Measurements from ENCODE around the gene PGBD1. TPM values are rescaled to one million over a fixed set of nuclear protein-coding genes. Genes with fewer than 3 reads are reported as not detected.

The PGBD1 gene
- total and polyA plus RNA-seq, 5 donors from 2014 or later: 0.09 to 1.0 (median 0.42) TPM

GRCh38 chr6:28274888-28275287 lies 6.5 kb upstream of the PGBD1 start:
- H3K36me3 Mint-ChIP-seq: peaks cover 42% of the 10 kb centered on the region
- H3K4me3 Mint-ChIP-seq: no peak overlapping the region
- H3K36me3 ChIP-seq (ENCODE audit: control insufficient read depth, insufficient read depth, low read length): peaks cover 58% of the 10 kb centered on the region

GRCh38 chr6:28277746-28278145 lies 3.6 kb upstream of the PGBD1 start:
- ATAC-seq (ENCODE audit: low read depth in 2 of 2) (no peak), DNase-seq (no peak)
- Mint-ChIP-seq H3K27ac (no peak overlapping the region), H3K36me3 (peaks cover 28% of the 10 kb centered on the region), H3K27me3 (peaks cover 19% of the 10 kb centered on the region), H3K9me3 (peaks cover 0 to 13% (median 0%) of the 10 kb centered on the region in 7 donors), H3K4me3 (no peak overlapping the region), H3K4me1 (peaks cover 9 to 17% (median 12%) of the 10 kb centered on the region in 4 donors)
- peaks cover 11% of the 10 kb centered on the region for H3K4me1 ChIP-seq (ENCODE audit: control insufficient read depth, insufficient read depth, low read length, poor library complexity, severe bottlenecking)
- peaks cover 43% of the 10 kb centered on the region for H3K36me3 ChIP-seq (ENCODE audit: control insufficient read depth, insufficient read depth, low read length)
- no peak overlapping the region for H3K27ac ChIP-seq (ENCODE audit: insufficient read depth, low read length, poor library complexity, severe bottlenecking)
- H3K4me3 ChIP-seq (ENCODE audit: low read depth, low read length): no peak overlapping the region
- peaks cover 9% of the 10 kb centered on the region for H3K27me3 ChIP-seq (ENCODE audit: control insufficient read depth, insufficient read depth, low read length)
- H3K9me3 ChIP-seq (ENCODE audit: control insufficient read depth in 2 of 2, low read length in 2 of 2): no peaks in the 10 kb centered on the region

More at GRCh38 chr6:28274888-28275287, 6.5 kb upstream of the PGBD1 start:
- peaks cover 6 to 18% (median 13%) of the 10 kb centered on the region in 4 donors for H3K4me1 Mint-ChIP-seq
- H3K9me3 ChIP-seq (ENCODE audit: control insufficient read depth in 2 of 2, low read length in 2 of 2): no peaks in the 10 kb centered on the region
- H3K27me3 ChIP-seq (ENCODE audit: control insufficient read depth, insufficient read depth, low read length): no peaks in the 10 kb centered on the region
- no peak overlapping the region for H3K27ac Mint-ChIP-seq
- H3K9me3 Mint-ChIP-seq: peaks cover 0 to 3% (median 0%) of the 10 kb centered on the region in 7 donors
- H3K4me1 ChIP-seq (ENCODE audit: control insufficient read depth, insufficient read depth, low read length, poor library complexity, severe bottlenecking): no peaks in the 10 kb centered on the region
- peaks cover 2% of the 10 kb centered on the region for H3K27me3 Mint-ChIP-seq
- no peak overlapping the region for H3K4me3 ChIP-seq (ENCODE audit: low read depth, low read length)
- DNase-seq (no peak), ATAC-seq (ENCODE audit: low read depth in 2 of 2) (no peak)
- no peak overlapping the region for H3K27ac ChIP-seq (ENCODE audit: insufficient read depth, low read length, poor library complexity, severe bottlenecking)

- Mint-ChIP-seq H3K4me3 (peak overlapping the region in 3 of 4 donors; percentile 56 to 80 (median 61)), H3K9me3 (peaks cover 0 to 13% (median 0%) of the 10 kb centered on the region in 7 donors), H3K27me3 (peaks cover 25% of the 10 kb centered on the region), H3K36me3 (peaks cover 11% of the 10 kb centered on the region), H3K27ac (no peak overlapping the region), H3K4me1 (peaks cover 0 to 11% (median 10%) of the 10 kb centered on the region in 4 donors)
- ATAC-seq (ENCODE audit: low read depth in 2 of 2) (no peak), DNase-seq (no peak)
- peaks cover 11% of the 10 kb centered on the region for H3K27me3 ChIP-seq (ENCODE audit: control insufficient read depth, insufficient read depth, low read length)
- H3K27ac ChIP-seq (ENCODE audit: insufficient read depth, low read length, poor library complexity, severe bottlenecking): no peak overlapping the region
- peaks cover 11% of the 10 kb centered on the region for H3K4me1 ChIP-seq (ENCODE audit: control insufficient read depth, insufficient read depth, low read length, poor library complexity, severe bottlenecking)
- H3K4me3 ChIP-seq (ENCODE audit: low read depth, low read length): no peak overlapping the region
- H3K9me3 ChIP-seq (ENCODE audit: control insufficient read depth in 2 of 2, low read length in 2 of 2): no peaks in the 10 kb centered on the region
- H3K36me3 ChIP-seq (ENCODE audit: control insufficient read depth, insufficient read depth, low read length): peaks cover 13% of the 10 kb centered on the region
Measured at GRCh38 chr6:28280595-28281287, 631 bp upstream of the PGBD1 start.

GRCh38 chr6:28282926-28283325 lies 1.6 kb downstream of the PGBD1 start:
- Mint-ChIP-seq H3K27ac (no peak overlapping the region), H3K9me3 (peaks cover 0 to 13% (median 0%) of the 10 kb centered on the region in 7 donors), H3K36me3 (peaks cover 15% of the 10 kb centered on the region), H3K4me3 (no peak overlapping the region), H3K27me3 (peaks cover 33% of the 10 kb centered on the region), H3K4me1 (peaks cover 0 to 11% (median 9%) of the 10 kb centered on the region in 4 donors)
- DNase-seq: no peak
- Histone ChIP-seq H3K27ac (ENCODE audit: insufficient read depth, low read length, poor library complexity, severe bottlenecking) (no peak overlapping the region), H3K4me1 (ENCODE audit: control insufficient read depth, insufficient read depth, low read length, poor library complexity, severe bottlenecking) (peaks cover 11% of the 10 kb centered on the region), H3K9me3 (ENCODE audit: control insufficient read depth in 2 of 2, low read length in 2 of 2) (no peaks in the 10 kb centered on the region), H3K27me3 (ENCODE audit: control insufficient read depth, insufficient read depth, low read length) (peaks cover 11% of the 10 kb centered on the region), H3K4me3 (ENCODE audit: low read depth, low read length) (no peak overlapping the region), H3K36me3 (ENCODE audit: control insufficient read depth, insufficient read depth, low read length) (no peaks in the 10 kb centered on the region)
- ATAC-seq (ENCODE audit: low read depth in 2 of 2): no peak

GRCh38 chr6:28291573-28291972 lies 10.2 kb downstream of the PGBD1 start:
- no peaks in the 10 kb centered on the region for H3K4me1 Mint-ChIP-seq
- DNase-seq: no peak

GRCh38 chr6:28295326-28295725 lies 14.0 kb downstream of the PGBD1 start:
- no peak overlapping the region for H3K27ac ChIP-seq (ENCODE audit: insufficient read depth, low read length, poor library complexity, severe bottlenecking)
- no peaks in the 10 kb centered on the region for H3K9me3 ChIP-seq (ENCODE audit: control insufficient read depth in 2 of 2, low read length in 2 of 2)
- H3K4me1 ChIP-seq (ENCODE audit: control insufficient read depth, insufficient read depth, low read length, poor library complexity, severe bottlenecking): no peaks in the 10 kb centered on the region
- H3K36me3 ChIP-seq (ENCODE audit: control insufficient read depth, insufficient read depth, low read length): no peaks in the 10 kb centered on the region
- DNase-seq (no peak), ATAC-seq (ENCODE audit: low read depth in 2 of 2) (no peak)
- H3K4me3 ChIP-seq (ENCODE audit: low read depth, low read length): no peak overlapping the region
- Mint-ChIP-seq H3K36me3 (peaks cover 3% of the 10 kb centered on the region), H3K4me1 (no peaks in the 10 kb centered on the region), H3K4me3 (no peak overlapping the region), H3K27ac (no peak overlapping the region), H3K9me3 (peaks cover 0 to 5% (median 0%) of the 10 kb centered on the region in 7 donors), H3K27me3 (peaks cover 4% of the 10 kb centered on the region)
- H3K27me3 ChIP-seq (ENCODE audit: control insufficient read depth, insufficient read depth, low read length): no peaks in the 10 kb centered on the region

More at GRCh38 chr6:28291573-28291972, 10.2 kb downstream of the PGBD1 start:
- no peak overlapping the region for H3K4me3 ChIP-seq (ENCODE audit: low read depth, low read length)
- Mint-ChIP-seq H3K27me3 (peaks cover 15% of the 10 kb centered on the region), H3K36me3 (peaks cover 9% of the 10 kb centered on the region), H3K9me3 (peaks cover 0 to 5% (median 0%) of the 10 kb centered on the region in 7 donors), H3K4me3 (no peak overlapping the region), H3K27ac (no peak overlapping the region)
- no peak for ATAC-seq (ENCODE audit: low read depth in 2 of 2)
- H3K4me1 ChIP-seq (ENCODE audit: control insufficient read depth, insufficient read depth, low read length, poor library complexity, severe bottlenecking): no peaks in the 10 kb centered on the region
- no peaks in the 10 kb centered on the region for H3K9me3 ChIP-seq (ENCODE audit: control insufficient read depth in 2 of 2, low read length in 2 of 2)
- no peak overlapping the region for H3K27ac ChIP-seq (ENCODE audit: insufficient read depth, low read length, poor library complexity, severe bottlenecking)
- H3K27me3 ChIP-seq (ENCODE audit: control insufficient read depth, insufficient read depth, low read length): no peaks in the 10 kb centered on the region
- H3K36me3 ChIP-seq (ENCODE audit: control insufficient read depth, insufficient read depth, low read length): no peaks in the 10 kb centered on the region

- Histone ChIP-seq H3K36me3 (ENCODE audit: control insufficient read depth, insufficient read depth, low read length) (no peaks in the 10 kb centered on the region), H3K27me3 (ENCODE audit: control insufficient read depth, insufficient read depth, low read length) (no peaks in the 10 kb centered on the region), H3K9me3 (ENCODE audit: control insufficient read depth in 2 of 2, low read length in 2 of 2) (no peaks in the 10 kb centered on the region), H3K27ac (ENCODE audit: insufficient read depth, low read length, poor library complexity, severe bottlenecking) (no peak overlapping the region), H3K4me3 (ENCODE audit: low read depth, low read length) (no peak overlapping the region), H3K4me1 (ENCODE audit: control insufficient read depth, insufficient read depth, low read length, poor library complexity, severe bottlenecking) (no peaks in the 10 kb centered on the region)
- no peak for DNase-seq
- Mint-ChIP-seq H3K27me3 (peaks cover 4% of the 10 kb centered on the region), H3K36me3 (peaks cover 3% of the 10 kb centered on the region), H3K4me1 (no peaks in the 10 kb centered on the region), H3K4me3 (no peak overlapping the region), H3K27ac (no peak overlapping the region), H3K9me3 (peaks cover 0 to 4% (median 0%) of the 10 kb centered on the region in 7 donors)
- ATAC-seq (ENCODE audit: low read depth in 2 of 2): no peak
Measured at GRCh38 chr6:28296520-28297060, 15.2 kb downstream of the PGBD1 start.
